ENCODE measurements around the gene ACSS2. TPM values are rescaled to one million over a fixed set of nuclear protein-coding genes. Genes with fewer than 3 reads are reported as not detected.

The ACSS2 gene
- total and polyA plus RNA-seq, 7 experiments from 2014 or later, result 14.6 to 51.7 (median 37.5) TPM

DNA sequence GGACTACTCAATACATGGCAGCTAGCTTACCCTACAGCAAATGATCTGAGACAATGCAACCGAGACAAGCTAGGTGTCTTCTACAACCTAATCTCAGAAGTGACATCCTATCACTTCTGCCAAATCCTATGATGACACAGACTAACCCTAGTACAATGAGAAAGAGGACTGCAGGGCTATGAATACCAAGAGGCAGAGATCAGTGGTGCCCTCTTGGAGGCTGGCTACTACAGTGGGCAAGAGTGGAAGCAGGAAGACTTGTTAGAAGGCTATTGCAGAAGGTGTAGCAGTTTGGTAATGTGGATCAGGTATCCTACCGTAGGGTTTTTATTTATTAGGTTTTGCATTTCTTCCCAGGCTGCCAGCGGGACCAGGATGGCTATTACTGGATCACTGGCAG lies 48.9 kb downstream of the ACSS2 start:
- no peak overlapping the region for H3K4me3 Mint-ChIP-seq
- H3K36me3 Mint-ChIP-seq, result peaks cover 12 to 36% (median 19%) of the 10 kb centered on the region in 5 donors
- H3K9me3 Mint-ChIP-seq, result no peaks in the 10 kb centered on the region
- ChIA-PET CTCF (no interaction called here), POLR2A (no interaction called here)
- ATAC-seq, result no peak
- H3K27me3 Mint-ChIP-seq, result no peaks in the 10 kb centered on the region
- Histone ChIP-seq H3K36me3 (ENCODE audit: control insufficient read depth in 2 of 3, insufficient read depth in 3 of 3, low read length in 3 of 3) (peaks cover 0 to 84% (median 0%) of the 10 kb centered on the region in 3 experiments), H3K4me1 (ENCODE audit: control insufficient read depth in 2 of 2, insufficient read depth in 2 of 2, low read length in 2 of 2) (no peaks in the 10 kb centered on the region), H3K27ac (ENCODE audit: low read depth, low read length) (no peak overlapping the region), H3K4me3 (ENCODE audit: low read length) (no peak overlapping the region), H3K27me3 (ENCODE audit: control insufficient read depth in 2 of 2, insufficient read depth in 2 of 2, low read length in 2 of 2) (no peaks in the 10 kb centered on the region), H3K9me3 (ENCODE audit: control insufficient read depth in 2 of 3, low read length in 3 of 3) (no peaks in the 10 kb centered on the region)
- DNase-seq, result no peak
- intact Hi-C loops (cut with micrococcal nuclease), result no loop called here
- H3K27ac Mint-ChIP-seq, result peak overlapping the region in 6 of 9 donors; percentile 5 to 78 (median 48)
- peaks cover 6 to 30% (median 15%) of the 10 kb centered on the region in 7 donors for H3K4me1 Mint-ChIP-seq

GRCh38 chr20:34925981-34926380 lies 49.6 kb downstream of the ACSS2 start:
- Histone ChIP-seq H3K27ac (ENCODE audit: low read depth, low read length) (no peak overlapping the region), H3K36me3 (ENCODE audit: control insufficient read depth in 2 of 3, insufficient read depth in 3 of 3, low read length in 3 of 3) (peaks cover 0 to 84% (median 0%) of the 10 kb centered on the region in 3 experiments), H3K4me1 (ENCODE audit: control insufficient read depth in 2 of 2, insufficient read depth in 2 of 2, low read length in 2 of 2) (no peaks in the 10 kb centered on the region), H3K4me3 (ENCODE audit: low read length) (no peak overlapping the region), H3K27me3 (ENCODE audit: control insufficient read depth in 2 of 2, insufficient read depth in 2 of 2, low read length in 2 of 2) (no peaks in the 10 kb centered on the region), H3K9me3 (ENCODE audit: control insufficient read depth in 2 of 3, low read length in 3 of 3) (no peaks in the 10 kb centered on the region)
- Mint-ChIP-seq H3K27me3 (no peaks in the 10 kb centered on the region), H3K4me3 (no peak overlapping the region), H3K36me3 (peaks cover 15 to 38% (median 25%) of the 10 kb centered on the region in 5 donors), H3K4me1 (peaks cover 6 to 26% (median 15%) of the 10 kb centered on the region in 7 donors), H3K27ac (peak overlapping the region in 5 of 9 donors; percentile 39 to 78 (median 50)), H3K9me3 (no peaks in the 10 kb centered on the region)
- DNase-seq, result no peak
- POLR2A ChIA-PET, result no interaction called here
- CTCF ChIA-PET, result no interaction called here
- ATAC-seq, result no peak
- intact Hi-C loops (cut with micrococcal nuclease), result no loop called here

DNA sequence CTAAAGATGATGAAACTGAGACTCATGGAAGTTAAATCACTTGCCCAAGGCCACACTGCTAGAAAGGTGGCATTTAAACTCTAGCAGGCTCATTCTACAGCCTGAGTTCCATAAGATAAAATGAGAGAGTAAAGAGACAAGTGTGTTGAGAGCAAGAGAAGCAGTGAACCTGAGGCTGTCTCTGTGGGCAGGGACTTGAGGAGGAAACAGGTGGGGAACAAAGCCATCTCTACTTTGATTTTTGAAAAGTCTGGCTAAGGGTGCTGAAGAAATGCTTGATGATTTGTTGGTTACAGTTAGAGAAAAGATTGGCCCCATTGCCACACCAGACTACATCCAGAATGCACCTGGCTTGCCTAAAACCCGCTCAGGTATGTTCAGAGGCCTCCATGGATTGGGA lies 50.2 kb downstream of the ACSS2 start:
- H3K27ac Mint-ChIP-seq, result peak overlapping the region in 8 of 9 donors; percentile 12 to 71 (median 44)
- ATAC-seq (no peak), DNase-seq (no peak)
- Histone ChIP-seq H3K4me3 (ENCODE audit: low read length) (no peak overlapping the region), H3K27ac (ENCODE audit: low read depth, low read length) (no peak overlapping the region), H3K36me3 (ENCODE audit: control insufficient read depth in 2 of 3, insufficient read depth in 3 of 3, low read length in 3 of 3) (peaks cover 0 to 84% (median 0%) of the 10 kb centered on the region in 3 experiments), H3K27me3 (ENCODE audit: control insufficient read depth in 2 of 2, insufficient read depth in 2 of 2, low read length in 2 of 2) (no peaks in the 10 kb centered on the region), H3K4me1 (ENCODE audit: control insufficient read depth in 2 of 2, insufficient read depth in 2 of 2, low read length in 2 of 2) (no peaks in the 10 kb centered on the region), H3K9me3 (ENCODE audit: control insufficient read depth in 2 of 3, low read length in 3 of 3) (no peaks in the 10 kb centered on the region)
- H3K4me3 Mint-ChIP-seq, result no peak overlapping the region
- POLR2A ChIA-PET, result no interaction called here
- no peaks in the 10 kb centered on the region for H3K27me3 Mint-ChIP-seq
- H3K4me1 Mint-ChIP-seq, result peaks cover 6 to 24% (median 15%) of the 10 kb centered on the region in 7 donors
- CTCF ChIA-PET, result no interaction called here
- peaks cover 15 to 44% (median 25%) of the 10 kb centered on the region in 5 donors for H3K36me3 Mint-ChIP-seq
- H3K9me3 Mint-ChIP-seq, result no peaks in the 10 kb centered on the region
- intact Hi-C loops (cut with micrococcal nuclease), result no loop called here

DNA sequence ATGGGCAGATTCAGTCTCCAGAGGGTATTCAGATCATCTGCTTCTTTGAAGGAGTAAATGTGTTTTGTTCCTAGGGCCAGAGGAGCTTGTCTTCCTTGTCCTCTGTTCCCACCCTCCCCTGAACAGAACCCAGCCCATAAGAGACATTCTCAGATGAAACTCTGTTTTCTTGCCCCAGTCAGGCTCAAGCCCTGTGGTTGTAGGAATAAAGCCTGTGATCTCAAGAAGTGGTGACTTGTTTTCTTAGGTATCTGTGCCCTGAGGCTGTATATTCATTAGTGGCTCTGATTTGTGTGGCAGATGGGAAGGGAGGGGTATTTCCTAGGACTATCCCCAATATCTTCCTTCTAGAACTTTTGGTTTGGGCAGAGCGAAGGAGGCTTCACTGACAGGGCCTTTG lies 51.3 kb downstream of the ACSS2 start:
- no peaks in the 10 kb centered on the region for H3K9me3 ChIP-seq (ENCODE audit: control insufficient read depth in 2 of 3, low read length in 3 of 3)
- no peak overlapping the region for H3K4me3 ChIP-seq (ENCODE audit: low read length)
- H3K36me3 ChIP-seq (ENCODE audit: control insufficient read depth in 2 of 3, insufficient read depth in 3 of 3, low read length in 3 of 3), result peaks cover 0 to 79% (median 0%) of the 10 kb centered on the region in 3 experiments
- Mint-ChIP-seq H3K4me3 (no peak overlapping the region), H3K36me3 (peaks cover 15 to 54% (median 19%) of the 10 kb centered on the region in 5 donors), H3K27me3 (no peaks in the 10 kb centered on the region), H3K27ac (peak overlapping the region in 6 of 9 donors; percentile 19 to 76 (median 62)), H3K4me1 (peaks cover 6 to 26% (median 15%) of the 10 kb centered on the region in 7 donors), H3K9me3 (no peaks in the 10 kb centered on the region)
- DNase-seq (no peak), ATAC-seq (no peak)
- ChIA-PET POLR2A (interaction anchor here (0.6 kb wide), 1 partner anchor 167 kb away, joined by 3 read pairs; no protein-coding TSS in a partner anchor), CTCF (no interaction called here)
- no peaks in the 10 kb centered on the region for H3K27me3 ChIP-seq (ENCODE audit: control insufficient read depth in 2 of 2, insufficient read depth in 2 of 2, low read length in 2 of 2)
- H3K27ac ChIP-seq (ENCODE audit: low read depth, low read length), result no peak overlapping the region
- intact Hi-C loops (cut with micrococcal nuclease), result no loop called here
- H3K4me1 ChIP-seq (ENCODE audit: control insufficient read depth in 2 of 2, insufficient read depth in 2 of 2, low read length in 2 of 2), result no peaks in the 10 kb centered on the region

GRCh38 chr20:34928411-34928810 lies 52.0 kb downstream of the ACSS2 start:
- Histone ChIP-seq H3K27me3 (ENCODE audit: control insufficient read depth in 2 of 2, insufficient read depth in 2 of 2, low read length in 2 of 2) (no peaks in the 10 kb centered on the region), H3K36me3 (ENCODE audit: control insufficient read depth in 2 of 3, insufficient read depth in 3 of 3, low read length in 3 of 3) (peaks cover 0 to 73% (median 0%) of the 10 kb centered on the region in 3 experiments), H3K9me3 (ENCODE audit: control insufficient read depth in 2 of 3, low read length in 3 of 3) (no peaks in the 10 kb centered on the region), H3K4me3 (ENCODE audit: low read length) (no peak overlapping the region), H3K27ac (ENCODE audit: low read depth, low read length) (no peak overlapping the region), H3K4me1 (ENCODE audit: control insufficient read depth in 2 of 2, insufficient read depth in 2 of 2, low read length in 2 of 2) (no peaks in the 10 kb centered on the region)
- ATAC-seq (no peak), DNase-seq (no peak)
- Mint-ChIP-seq H3K36me3 (peaks cover 18 to 59% (median 23%) of the 10 kb centered on the region in 5 donors), H3K27ac (peak overlapping the region in 2 of 9 donors; percentile 19 to 71), H3K9me3 (no peaks in the 10 kb centered on the region), H3K27me3 (no peaks in the 10 kb centered on the region), H3K4me1 (peaks cover 6 to 26% (median 15%) of the 10 kb centered on the region in 7 donors), H3K4me3 (no peak overlapping the region)
- CTCF ChIA-PET, result no interaction called here
- POLR2A ChIA-PET, result no interaction called here
- intact Hi-C loops (cut with micrococcal nuclease), result no loop called here

- H3K4me3 Mint-ChIP-seq, result no peak overlapping the region
- Histone ChIP-seq H3K4me1 (ENCODE audit: control insufficient read depth in 2 of 2, insufficient read depth in 2 of 2, low read length in 2 of 2) (no peaks in the 10 kb centered on the region), H3K36me3 (ENCODE audit: control insufficient read depth in 2 of 3, insufficient read depth in 3 of 3, low read length in 3 of 3) (peaks cover 0 to 71% (median 3%) of the 10 kb centered on the region in 3 experiments), H3K4me3 (ENCODE audit: low read length) (no peak overlapping the region), H3K27ac (ENCODE audit: low read depth, low read length) (no peak overlapping the region), H3K9me3 (ENCODE audit: control insufficient read depth in 2 of 3, low read length in 3 of 3) (no peaks in the 10 kb centered on the region), H3K27me3 (ENCODE audit: control insufficient read depth in 2 of 2, insufficient read depth in 2 of 2, low read length in 2 of 2) (no peaks in the 10 kb centered on the region)
- no peaks in the 10 kb centered on the region for H3K9me3 Mint-ChIP-seq
- no peaks in the 10 kb centered on the region for H3K27me3 Mint-ChIP-seq
- H3K4me1 Mint-ChIP-seq, result peaks cover 0 to 11% (median 0%) of the 10 kb centered on the region in 7 donors
- H3K36me3 Mint-ChIP-seq, result peaks cover 18 to 67% (median 28%) of the 10 kb centered on the region in 5 donors
- POLR2A ChIA-PET, result interaction anchor here (0.6 kb wide), 1 partner anchor 42 kb away, joined by 5 read pairs; no protein-coding TSS in a partner anchor
- intact Hi-C loops (cut with micrococcal nuclease), result no loop called here
- no peak for DNase-seq
- peak overlapping the region in 3 of 9 donors; percentile 30 to 52 (median 40) for H3K27ac Mint-ChIP-seq
- ATAC-seq, result no peak
- CTCF ChIA-PET, result no interaction called here
These were observed 55.4 kb downstream of the ACSS2 start for GRCh38 chr20:34931771-34932170.
